Endothelial cell of umbilical vein (primary cell): Measurements from ENCODE around the gene RAD51C.

ENCODE experiments used
- CTCF ChIP-seq, 2 donors: IDR thresholded peaks; 1 replicate in 1 of 2; 2 replicates in 1 of 2; pipeline ENCODE4 v1.5.1; 2011; ENCODE audit warnings: low read length in 2 of 2, mild to moderate bottlenecking in 2 of 2, moderate library complexity in 2 of 2, control low read depth in 1 of 2, inconsistent platforms in 1 of 2, low read depth in 1 of 2; ENCODE audit not compliant: insufficient read depth in 1 of 2; ENCODE audit errors: extremely low read depth in 1 of 2
- POLR2A ChIP-seq: IDR thresholded peaks from 2 replicates; pipeline ENCODE4 v1.6.1; 2012; ENCODE audit warnings: low read depth, mild to moderate bottlenecking, control low read depth, low read length
- POLR2AphosphoS5 ChIP-seq: IDR thresholded peaks from 2 replicates; pipeline ENCODE4 v1.6.1; 2012; ENCODE audit warnings: low read depth, mild to moderate bottlenecking, control low read depth, low read length, moderate library complexity; ENCODE audit not compliant: insufficient read depth

- TF ChIP-seq POLR2A = no peak
- TF ChIP-seq CTCF (IDR thresholded peaks at IDR 0.05; ENCODE audit: extremely low read depth in 1 of 2, insufficient read depth in 1 of 2, low read depth in 1 of 2, low read length in 2 of 2) = no peak
- no peak for TF ChIP-seq POLR2AphosphoS5
Observed at GRCh38 chr17:58756246-58757161, 64.1 kb downstream of the RAD51C start.
